ELF-1 (cell line): ENCODE results near the gene RHOXF2.
"Not testable (repeated sequence)": the region's sequence is repeated elsewhere in the genome, so short reads cannot be mapped to it uniquely, and the experiment has no call there.

Experiments used
- DNase-seq: peaks from one replicate; pipeline ENCODE4 v3.0.0-alpha.2; 2016; ENCODE audit warnings: low read depth, low spot score

Gene RHOXF2, protein sequence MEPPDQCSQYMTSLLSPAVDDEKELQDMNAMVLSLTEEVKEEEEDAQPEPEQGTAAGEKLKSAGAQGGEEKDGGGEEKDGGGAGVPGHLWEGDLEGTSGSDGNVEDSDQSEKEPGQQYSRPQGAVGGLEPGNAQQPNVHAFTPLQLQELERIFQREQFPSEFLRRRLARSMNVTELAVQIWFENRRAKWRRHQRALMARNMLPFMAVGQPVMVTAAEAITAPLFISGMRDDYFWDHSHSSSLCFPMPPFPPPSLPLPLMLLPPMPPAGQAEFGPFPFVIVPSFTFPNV

DNA sequence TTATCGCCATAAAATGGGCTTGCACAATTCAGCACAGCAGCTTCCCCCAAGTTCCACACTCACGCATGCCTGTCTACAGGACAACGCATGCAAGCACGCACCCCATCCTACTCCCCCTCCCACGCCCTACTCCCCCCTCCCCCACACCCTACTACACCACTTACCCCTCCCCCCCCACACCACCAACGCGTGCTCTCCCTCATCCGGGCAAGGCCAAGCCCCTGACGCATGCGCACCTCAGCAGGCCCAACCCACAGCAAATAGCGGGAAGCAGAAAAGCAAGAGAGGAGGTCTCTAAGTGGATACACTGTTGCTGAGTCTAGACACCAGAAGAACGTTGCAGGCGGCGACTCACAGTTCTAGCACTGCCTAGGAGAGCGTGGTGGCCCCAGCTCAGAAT, at the start of gene RHOXF2:
Gene RHOXF2 (plus strand): TSS at position 301 of the 400 bp plus-strand sequence. CDS start 138 bp downstream, outside the sequence.
- DNase-seq, result not testable (repeated sequence)

DNA sequence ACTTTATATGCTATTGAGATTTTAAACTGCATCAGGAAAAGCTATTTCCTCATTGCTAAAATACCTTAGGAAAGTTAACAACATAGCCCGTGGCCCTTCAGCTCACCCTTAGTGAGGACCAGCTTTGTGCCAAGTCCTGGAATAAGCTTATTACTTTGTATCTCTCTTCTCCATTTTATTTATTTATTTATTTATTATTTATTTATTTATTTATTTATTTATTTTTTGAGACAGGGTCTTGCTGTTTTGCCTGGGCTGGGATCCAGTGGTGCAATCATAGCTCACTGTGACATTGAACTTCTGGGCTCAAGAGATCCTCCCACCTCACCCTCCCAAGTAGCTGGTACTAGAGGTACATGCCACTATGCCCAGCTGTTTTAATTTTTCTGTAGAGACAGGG, 49.0 kb upstream of the RHOXF2 start:
- no peak for DNase-seq

DNA sequence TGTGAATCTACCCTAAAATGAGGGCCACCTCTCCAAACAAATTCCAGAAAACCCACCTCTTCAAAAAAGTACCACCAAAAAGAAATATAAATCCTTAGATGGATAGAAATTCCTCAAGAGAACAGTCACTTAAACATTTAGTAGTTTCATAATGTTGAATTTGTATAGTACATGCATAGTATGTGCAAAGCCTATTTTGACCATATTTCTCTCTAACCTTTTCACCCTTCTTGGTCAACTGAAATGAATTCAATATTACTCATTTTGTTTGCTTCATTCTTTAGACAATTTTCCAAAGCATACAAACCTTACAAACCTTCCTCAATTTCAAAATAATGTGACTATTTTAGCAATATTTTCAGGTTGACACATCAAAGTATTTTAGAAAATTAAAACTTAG, 46.8 kb upstream of the RHOXF2 start:
- no peak for DNase-seq

DNA sequence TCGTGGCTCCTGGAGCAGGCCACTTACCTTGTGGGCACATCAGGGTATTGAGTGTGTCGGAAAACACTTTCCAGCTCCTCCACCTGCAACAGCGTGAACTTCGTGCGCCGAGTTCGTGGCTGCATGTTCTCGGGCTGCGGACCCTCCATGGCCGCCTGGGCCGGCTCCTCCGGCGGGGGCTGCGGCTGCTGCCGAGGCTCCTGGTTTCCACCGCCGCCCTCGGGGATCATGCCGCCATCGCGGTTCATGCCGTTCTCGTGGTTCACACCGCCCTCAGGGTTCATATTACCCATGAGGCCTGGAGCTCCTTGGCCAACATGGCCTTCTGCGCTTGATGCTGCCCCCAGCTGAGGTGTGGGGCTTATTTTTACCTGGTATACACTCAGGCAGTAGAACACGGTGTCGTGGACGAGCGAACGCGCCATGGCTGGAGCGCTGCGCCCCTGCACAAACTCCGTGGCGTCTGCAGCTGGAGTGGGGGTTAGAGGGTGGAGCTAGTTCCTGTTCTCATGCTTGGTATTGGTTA, 42.9 kb upstream of the RHOXF2 start, which contains the start of gene RHOXF1:
Gene RHOXF1 (minus strand): TSS at position 476 of the 526 bp plus-strand sequence. CDS start 51 bp downstream, at position 425.
- no peak for DNase-seq

DNA sequence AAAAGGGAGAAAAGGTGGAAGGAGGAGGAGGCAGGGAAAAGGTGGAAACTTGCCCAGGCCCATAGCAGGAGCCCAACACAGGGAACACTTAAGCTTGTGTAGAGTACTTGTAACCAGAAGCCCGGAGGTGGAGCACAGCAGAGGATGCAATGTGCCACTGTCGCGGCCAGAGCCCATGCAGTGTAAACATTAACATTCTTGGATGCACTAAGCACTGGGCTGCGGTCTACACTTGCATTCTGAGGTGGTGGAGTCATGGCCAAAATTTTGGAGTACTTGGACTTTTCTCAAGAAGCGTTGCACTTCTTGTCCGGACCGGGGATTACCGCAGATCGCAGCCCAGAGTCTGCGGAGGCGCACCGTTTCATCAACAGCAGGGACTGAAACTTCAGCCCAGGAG, 38.2 kb upstream of the RHOXF2 start:
- DNase-seq, result peak; percentile 15

DNA sequence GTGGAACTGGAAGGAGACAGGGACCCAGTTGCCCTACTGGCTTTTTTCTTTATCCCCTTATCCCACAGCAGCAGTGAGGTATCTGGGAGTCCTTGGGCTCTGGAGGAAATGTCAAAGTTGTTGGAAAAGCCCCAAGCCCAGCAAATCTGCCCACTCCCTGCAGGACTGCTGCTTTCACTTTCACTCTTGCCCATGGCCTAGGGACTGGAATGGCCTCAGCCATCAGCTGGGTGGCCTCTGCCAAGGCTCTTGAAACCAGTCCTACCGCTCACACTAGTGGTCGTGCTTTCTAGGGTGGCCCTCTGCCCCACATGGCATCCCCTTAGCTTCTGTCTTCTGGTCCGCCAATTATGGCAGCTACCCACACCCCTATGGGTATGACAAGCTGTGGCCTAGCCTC, 33.0 kb upstream of the RHOXF2 start:
- no peak for DNase-seq

DNA sequence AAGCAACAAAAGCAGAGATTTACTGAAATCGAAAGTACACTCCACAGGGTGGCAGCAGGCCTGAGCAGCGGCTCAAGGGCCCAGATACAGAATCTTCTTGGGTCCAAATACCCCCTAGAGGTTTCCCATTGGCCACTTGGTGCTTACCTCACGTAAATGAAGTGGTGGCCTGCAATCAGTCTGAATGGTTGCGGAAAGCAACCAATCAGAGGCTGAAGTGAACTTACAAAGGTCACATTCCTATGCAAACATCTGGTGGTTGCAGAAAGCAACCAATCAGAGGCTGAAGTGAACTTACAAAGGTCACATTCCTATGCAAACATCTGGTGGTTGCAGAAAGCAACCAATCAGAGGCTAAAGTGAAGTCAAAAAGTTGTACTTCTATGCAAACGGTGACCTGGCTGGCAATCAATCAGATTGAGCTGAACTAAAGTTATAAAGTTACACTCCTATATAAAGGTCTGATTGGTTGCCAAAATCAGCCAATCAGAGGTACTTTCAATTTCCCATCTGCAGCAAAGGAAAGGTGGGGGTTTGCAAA, 30.0 kb upstream of the RHOXF2 start:
- DNase-seq, result not testable (repeated sequence)

DNA sequence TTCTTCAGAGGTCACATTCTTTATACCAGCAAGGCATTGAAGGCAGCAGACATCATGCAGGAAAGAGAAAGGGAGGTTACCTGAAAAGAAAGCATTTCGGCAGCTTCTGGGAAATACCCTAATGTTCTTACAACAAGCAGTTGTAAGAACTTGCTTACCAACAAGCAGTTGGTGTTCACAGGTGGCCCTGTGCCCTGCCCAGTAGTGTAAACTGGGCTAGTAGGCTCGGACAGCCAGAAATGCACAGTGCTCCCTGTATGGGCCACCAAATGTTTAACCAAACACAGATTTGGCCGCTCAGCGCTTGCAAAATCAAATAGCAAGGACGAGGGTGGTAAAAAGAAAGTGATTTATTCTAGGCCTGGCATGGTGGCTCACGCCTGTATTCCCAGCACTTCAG, 22.3 kb upstream of the RHOXF2 start:
- DNase-seq, result no peak

DNA sequence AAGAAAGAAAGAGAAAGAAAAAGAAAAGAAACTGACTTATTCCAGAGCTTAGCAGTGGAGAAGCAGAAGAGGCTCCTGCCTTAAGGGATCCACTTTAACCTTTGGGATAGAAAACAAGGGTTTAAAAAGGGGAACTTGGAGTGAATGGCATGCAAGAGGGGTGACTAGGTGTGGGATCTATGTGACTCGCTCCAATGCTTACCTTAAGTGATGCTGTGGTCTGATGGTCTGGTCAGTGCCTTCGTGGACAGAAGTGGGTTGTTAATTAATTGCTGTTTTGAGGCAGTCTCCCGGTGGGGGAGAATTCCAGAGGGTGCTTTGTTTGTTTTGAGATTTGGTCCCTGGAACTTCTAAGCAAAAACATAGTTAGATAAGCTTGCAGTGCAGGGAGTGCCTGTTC, 21.6 kb upstream of the RHOXF2 start:
- no peak for DNase-seq

DNA sequence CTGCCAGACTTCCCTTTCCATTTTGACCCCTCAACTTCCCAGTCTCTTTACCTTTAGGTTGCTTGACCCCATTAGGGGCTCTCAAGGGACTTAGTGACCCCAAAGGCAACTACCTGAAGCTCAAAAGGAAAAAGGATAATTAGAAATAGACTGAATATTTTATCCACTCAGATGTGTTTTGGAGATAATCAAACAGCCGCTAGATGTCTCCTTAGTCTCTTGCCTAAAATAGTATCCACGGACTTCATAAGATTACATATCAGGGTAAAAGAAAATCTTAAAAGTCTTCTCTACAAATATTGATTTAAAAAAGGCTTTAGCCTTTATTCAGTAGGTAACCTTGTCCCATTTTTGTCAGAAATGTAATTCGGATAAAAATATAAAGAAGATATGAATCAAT, 21.0 kb upstream of the RHOXF2 start:
- no peak for DNase-seq

DNA sequence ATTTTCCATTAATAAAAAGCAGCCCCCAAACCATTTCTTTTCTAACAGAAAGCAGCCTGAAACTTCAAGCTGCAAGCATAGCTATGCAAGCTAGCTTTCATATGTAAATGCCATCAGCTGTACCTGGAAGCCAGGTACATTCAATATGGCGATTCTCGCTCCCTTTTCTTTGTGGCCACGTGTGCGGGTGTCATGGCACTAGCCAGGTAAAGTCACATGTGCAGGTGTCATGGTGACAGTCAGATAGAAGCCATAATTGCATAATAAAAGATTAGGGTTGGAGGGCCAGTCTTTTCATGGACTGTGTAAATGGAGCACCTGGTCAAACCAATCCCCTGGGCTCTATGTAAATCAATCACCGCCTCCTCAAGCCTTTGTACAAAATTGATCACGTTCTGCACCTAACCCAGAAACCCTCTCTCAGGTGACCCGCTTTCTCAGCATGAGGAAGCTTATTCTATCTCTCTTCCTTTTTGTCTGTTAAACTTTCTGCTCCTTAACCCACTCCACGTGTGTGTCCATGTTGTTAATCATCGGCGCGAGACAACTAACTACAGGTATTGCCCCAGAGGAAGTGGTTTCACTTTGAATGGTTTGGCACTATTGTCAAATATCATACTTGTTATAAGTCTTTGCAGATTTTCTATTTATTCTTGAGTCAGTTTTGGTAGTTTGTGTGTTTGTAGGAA, 18.0 kb upstream of the RHOXF2 start:
- no peak for DNase-seq

DNA sequence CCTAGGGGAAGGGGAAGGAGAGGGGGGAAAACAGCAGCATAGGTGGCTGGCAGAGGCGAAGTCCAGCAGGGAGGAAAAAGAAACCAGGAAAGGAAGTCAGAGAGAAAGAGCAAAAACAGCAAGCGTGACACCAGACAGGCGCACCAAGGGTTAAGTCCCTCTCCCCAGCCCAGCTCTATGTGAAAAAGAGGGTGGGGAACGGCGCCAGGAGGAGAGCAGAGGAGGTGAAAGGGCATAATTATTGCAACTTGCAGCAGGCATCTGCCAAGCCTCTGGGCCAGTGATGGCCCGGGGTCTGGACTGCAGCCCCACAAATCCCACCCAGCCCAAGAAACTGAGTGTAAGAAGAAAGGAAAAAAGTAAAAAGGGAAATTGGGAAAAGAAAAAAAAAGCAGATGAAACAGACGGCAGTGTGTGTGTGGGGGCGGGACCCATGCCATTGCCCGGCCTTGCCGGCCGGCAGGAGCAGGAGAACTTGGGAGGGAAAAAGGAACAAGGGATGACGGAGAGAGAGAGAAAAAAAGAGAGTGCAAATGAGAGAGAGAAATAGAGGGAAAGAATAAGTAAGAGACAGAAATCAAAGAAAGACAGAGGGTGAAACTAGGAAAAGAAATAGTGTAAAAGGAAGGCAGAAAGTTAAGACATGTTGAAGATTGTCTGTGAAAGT, 14.1 kb upstream of the RHOXF2 start:
- peak; percentile 57 for DNase-seq

DNA sequence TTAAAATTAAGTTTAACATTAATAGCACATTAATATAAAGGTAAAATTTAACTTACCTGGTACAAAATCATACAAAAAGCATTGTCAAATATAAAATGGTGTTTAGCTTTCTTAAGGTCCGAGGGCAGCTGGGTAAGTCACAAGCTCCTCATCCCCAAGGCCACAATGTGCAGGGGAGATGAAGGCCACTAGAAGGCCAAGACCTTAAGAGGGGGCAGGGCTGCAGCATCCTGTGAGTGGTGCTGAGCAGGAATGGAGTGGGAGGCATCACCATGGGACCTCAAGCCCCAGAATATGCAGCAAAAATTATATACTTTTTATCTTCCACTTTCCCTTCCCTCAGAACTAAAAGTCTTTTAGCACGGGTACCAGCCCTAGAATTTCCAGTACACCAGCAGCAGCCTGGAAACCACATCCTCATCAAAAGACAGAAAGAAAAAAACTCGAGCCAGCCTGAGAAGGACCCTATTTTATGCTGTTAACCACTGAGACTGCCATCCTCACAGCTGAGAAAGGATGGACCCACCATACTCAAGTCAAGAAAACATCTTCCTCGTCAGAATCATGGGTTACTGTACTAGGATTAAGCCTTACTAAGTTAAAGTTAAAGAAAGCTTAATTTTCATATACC, 13.0 kb upstream of the RHOXF2 start:
- no peak for DNase-seq

DNA sequence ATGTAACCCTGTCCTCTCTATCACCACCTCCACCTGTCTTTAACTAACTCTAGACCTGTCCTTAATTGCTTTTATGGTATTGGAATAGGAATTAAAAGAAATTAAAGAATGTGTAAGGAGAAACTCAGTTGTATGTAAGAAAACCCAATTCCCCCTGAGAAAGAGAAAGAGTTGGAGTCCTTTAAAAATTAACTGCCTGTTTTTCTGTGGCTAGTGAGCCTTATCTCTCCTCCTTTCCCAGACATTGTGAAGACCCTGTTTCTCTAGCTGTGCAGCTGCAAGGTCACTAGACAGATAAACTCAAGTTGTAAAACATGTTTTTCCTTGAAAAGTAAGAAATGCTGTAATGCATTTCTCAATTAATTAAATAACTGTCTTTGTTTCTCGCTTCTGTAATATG, 12.1 kb upstream of the RHOXF2 start:
- not testable (repeated sequence) for DNase-seq

DNA sequence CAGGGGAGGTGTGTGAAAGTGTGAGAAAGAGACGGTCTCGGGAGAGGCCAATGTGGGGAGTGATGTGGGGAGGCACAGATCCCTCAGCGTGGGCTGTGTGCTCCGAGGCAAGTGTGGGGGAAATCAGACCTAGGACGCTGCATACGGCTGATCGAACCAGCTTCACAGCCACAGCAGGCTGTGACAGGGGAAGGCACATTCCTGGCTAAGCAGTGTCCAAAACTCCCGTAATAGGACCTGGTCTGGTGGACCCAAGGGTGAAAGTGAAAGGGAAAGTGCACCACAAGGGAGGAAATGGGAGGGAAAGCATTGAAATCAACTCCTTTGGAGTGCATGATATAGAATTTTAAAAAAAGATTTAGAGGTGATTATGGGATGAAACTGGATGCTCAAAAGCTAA, 10.9 kb upstream of the RHOXF2 start:
- no peak for DNase-seq

DNA sequence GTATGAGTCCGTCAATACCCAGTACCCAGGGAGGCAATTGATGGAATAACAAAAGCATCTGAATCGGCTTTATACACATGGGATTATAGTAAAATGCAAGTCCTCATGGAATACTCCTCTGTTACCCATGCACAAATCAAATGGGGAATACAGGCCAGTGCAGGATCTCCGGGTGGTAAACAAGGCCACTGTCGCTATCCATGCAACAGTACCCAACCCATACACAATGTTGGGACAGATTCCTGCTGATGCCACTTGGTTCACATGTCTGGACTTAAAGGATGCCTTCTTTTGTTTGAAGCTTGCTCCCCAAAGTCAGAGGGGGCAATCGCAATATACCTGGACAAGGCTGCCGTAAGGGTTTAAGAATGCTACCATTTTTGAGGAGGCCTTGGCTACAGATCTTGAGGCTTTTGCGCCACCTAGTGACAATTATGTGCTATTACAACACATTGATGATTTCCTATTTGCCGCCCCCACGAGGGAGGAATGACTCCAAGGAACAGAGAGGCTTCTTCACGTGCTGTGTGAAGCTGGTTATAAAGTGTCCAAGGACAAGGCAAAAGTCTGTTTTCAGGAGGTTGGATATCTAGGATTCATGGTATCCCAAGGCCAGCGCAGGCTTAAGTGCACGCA, 8.2 kb upstream of the RHOXF2 start:
- DNase-seq, result not testable (repeated sequence)

DNA sequence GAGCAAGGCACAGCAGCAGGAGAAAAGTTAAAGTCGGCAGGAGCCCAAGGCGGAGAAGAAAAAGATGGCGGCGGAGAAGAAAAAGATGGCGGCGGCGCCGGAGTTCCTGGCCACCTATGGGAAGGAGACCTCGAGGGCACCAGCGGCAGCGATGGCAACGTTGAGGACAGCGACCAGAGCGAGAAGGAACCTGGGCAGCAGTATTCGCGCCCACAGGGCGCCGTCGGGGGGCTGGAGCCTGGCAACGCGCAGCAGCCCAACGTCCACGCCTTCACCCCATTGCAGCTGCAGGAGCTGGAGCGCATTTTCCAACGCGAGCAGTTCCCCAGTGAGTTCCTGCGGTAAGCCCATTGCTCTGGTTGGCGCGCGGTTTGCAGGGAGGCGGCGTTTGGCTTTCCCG, 673 bp downstream of the RHOXF2 start:
- not testable (repeated sequence) for DNase-seq

DNA sequence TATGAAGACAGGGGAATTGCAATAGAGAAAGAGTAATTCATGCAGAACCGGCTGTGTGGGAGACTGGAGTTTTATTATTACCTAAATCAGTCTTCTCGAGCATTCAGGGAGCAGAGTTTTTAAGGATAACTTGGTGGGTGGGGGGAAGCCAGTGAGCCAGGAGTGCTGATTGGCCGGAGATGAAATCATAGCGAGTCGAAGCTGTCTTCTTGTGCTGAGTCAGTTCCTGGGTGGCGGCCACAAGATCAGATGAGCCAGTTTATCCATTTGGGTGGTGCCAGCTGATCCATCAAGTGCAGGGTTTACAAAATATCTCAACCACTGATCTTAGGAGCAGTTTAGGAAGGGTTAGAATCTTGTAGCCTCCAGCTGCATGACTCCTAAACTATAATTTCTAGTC, 34.8 kb downstream of the RHOXF2 start:
- not testable (repeated sequence) for DNase-seq

DNA sequence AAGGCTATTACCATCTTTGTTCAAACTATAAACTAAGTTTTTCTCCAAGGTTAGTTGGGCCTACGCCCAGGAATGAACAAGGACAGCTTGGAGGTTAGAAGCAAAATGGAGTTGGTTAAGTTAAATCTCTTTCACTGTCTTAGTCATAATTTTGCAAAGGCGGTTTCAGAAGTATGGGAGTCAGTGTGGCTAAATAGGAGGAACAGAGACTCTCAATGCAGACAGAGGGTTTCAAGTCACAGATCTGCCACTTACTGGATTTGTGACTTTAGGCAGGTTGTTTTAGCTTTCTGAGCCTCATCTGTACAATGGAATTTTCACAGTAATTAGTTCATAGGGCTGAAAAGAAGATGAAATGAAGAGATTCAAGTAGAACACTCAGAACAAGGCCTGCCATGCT, 35.3 kb downstream of the RHOXF2 start:
- not testable (repeated sequence) for DNase-seq

DNA sequence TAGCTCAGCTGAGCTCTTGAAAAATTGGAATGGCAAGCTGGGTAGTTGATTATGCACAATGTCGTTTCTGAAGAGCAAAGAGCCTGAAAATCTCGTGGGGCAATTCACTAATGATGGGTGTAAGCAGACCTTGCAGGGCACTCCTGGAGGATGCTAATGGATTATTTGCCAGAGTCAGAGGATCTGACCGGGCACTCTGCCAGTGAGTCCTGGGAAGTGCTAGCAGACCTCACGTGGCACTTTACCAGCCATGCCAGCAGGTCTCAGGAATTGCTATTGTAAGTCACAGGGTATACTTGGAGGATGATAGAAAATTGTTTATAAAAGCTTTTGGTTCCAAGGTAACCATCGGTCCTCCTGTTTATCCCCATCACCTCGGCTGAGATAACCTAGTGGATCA, 37.4 kb downstream of the RHOXF2 start:
- DNase-seq, result not testable (repeated sequence)

DNA sequence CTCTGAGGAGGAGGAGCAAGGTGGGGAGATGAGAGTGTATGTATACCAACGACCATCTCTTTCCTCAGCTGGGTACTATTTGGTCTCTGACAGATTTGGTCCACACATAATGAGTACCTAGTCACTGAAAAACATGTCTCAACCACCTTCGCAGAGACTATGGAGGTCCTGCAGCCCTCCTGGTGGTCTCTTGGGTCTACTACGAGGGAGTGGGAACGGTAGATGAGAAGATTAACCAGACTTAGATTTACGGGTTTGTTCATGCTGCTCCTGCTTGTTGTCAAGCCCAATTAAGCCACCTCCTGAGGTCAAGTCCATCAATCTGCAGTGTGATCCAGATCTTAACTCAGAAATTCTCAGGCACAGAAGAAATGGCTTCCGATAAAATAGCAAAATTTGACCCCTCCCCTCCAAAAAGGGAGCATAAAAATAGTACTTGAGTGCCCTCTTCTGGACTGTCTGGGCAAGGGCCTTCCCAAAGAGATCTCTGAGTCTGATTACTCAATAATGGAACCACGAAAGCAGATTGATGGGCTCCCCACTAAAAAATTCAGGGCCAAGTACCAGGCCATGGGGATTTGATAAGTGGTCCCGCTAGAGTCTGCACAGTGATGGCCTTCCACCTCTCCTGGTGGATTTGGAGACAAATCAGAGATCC, 38.3 kb downstream of the RHOXF2 start:
- DNase-seq, result not testable (repeated sequence)
